ENCODE results near the gene RAB23. TPM values are rescaled to one million over a fixed set of nuclear protein-coding genes. Genes with fewer than 3 reads are reported as not detected.
A peak's percentile ranks its signal among the peaks of the same experiment; 100 is the strongest.

The RAB23 gene
- total RNA-seq, 1 donor from 2014 or later: 15.3 TPM

DNA sequence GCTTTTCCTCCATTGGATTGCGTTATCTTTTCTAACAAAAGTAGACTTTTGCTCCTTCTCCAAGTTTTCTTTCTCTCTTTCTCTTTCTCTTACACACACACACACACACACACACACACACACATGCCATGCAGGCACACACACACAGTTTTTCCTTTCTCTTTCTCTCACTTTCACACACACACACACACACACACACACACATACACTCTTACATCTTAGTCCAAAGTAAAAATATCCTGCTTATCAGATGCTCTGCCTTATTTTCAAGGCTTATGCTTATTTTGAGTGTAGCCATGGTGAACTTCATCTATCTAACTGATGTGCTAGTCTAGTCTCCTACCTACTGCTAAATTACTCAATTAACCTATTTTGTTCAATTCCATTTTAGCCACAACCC lies 34.4 kb upstream of the RAB23 start:
- no peak overlapping the region for H3K4me3 Mint-ChIP-seq (ENCODE audit: low read depth)
- no peak for DNase-seq (ENCODE audit: low spot score, unreplicated experiment)
- H3K27me3 Mint-ChIP-seq: no peaks in the 10 kb centered on the region
- H3K9me3 Mint-ChIP-seq (ENCODE audit: low read depth): peaks cover 4% of the 10 kb centered on the region
- no peaks in the 10 kb centered on the region for H3K36me3 Mint-ChIP-seq (ENCODE audit: insufficient read depth)
- TF ChIP-seq, protein P1, sequence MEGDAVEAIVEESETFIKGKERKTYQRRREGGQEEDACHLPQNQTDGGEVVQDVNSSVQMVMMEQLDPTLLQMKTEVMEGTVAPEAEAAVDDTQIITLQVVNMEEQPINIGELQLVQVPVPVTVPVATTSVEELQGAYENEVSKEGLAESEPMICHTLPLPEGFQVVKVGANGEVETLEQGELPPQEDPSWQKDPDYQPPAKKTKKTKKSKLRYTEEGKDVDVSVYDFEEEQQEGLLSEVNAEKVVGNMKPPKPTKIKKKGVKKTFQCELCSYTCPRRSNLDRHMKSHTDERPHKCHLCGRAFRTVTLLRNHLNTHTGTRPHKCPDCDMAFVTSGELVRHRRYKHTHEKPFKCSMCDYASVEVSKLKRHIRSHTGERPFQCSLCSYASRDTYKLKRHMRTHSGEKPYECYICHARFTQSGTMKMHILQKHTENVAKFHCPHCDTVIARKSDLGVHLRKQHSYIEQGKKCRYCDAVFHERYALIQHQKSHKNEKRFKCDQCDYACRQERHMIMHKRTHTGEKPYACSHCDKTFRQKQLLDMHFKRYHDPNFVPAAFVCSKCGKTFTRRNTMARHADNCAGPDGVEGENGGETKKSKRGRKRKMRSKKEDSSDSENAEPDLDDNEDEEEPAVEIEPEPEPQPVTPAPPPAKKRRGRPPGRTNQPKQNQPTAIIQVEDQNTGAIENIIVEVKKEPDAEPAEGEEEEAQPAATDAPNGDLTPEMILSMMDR (IDR thresholded peaks at IDR 0.05; ENCODE audit: unreplicated experiment): no peak
- peaks cover 38% of the 10 kb centered on the region for H3K4me1 Mint-ChIP-seq (ENCODE audit: low read depth)
- no peak overlapping the region for H3K27ac Mint-ChIP-seq

DNA sequence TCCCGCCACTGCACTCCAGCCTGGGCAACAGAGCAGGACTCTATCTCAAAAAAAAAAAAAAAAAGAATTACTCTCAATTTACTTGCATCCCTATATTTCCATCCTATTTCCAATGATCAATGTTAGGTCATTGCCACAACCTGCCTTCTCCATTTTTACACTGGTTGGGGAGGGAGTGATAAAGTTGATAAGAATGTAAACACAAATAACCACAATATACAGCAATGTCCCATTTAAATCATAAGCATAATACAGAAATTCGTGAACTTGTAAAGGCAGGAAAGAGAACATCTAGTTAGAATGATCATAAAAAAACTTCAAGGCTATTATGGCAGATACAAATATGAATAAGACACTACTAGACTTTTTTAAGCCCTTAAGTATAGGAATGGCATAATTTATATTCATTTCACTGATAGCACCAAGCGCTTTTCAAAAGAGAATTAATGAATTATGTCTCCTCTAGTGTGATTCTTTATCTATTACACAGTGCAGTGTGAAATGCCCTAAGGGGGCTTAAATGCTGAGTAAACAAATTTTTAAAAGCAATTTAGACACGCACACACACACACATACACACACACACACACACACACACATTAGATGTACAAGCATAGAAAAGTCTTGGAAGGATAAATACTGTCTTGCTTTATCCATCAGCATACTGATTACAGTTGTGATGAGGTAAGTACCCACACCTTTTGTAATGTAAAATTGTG lies 33.5 kb upstream of the RAB23 start:
- H3K4me1 Mint-ChIP-seq (ENCODE audit: low read depth): peaks cover 38% of the 10 kb centered on the region
- no peak for DNase-seq (ENCODE audit: low spot score, unreplicated experiment)
- no peak overlapping the region for H3K4me3 Mint-ChIP-seq (ENCODE audit: low read depth)
- peak overlapping the region; percentile 78 for H3K27ac Mint-ChIP-seq
- H3K36me3 Mint-ChIP-seq (ENCODE audit: insufficient read depth): no peaks in the 10 kb centered on the region
- H3K9me3 Mint-ChIP-seq (ENCODE audit: low read depth): peaks cover 4% of the 10 kb centered on the region
- H3K27me3 Mint-ChIP-seq: no peaks in the 10 kb centered on the region
- TF ChIP-seq, protein P1 (IDR thresholded peaks at IDR 0.05; ENCODE audit: unreplicated experiment): no peak

DNA sequence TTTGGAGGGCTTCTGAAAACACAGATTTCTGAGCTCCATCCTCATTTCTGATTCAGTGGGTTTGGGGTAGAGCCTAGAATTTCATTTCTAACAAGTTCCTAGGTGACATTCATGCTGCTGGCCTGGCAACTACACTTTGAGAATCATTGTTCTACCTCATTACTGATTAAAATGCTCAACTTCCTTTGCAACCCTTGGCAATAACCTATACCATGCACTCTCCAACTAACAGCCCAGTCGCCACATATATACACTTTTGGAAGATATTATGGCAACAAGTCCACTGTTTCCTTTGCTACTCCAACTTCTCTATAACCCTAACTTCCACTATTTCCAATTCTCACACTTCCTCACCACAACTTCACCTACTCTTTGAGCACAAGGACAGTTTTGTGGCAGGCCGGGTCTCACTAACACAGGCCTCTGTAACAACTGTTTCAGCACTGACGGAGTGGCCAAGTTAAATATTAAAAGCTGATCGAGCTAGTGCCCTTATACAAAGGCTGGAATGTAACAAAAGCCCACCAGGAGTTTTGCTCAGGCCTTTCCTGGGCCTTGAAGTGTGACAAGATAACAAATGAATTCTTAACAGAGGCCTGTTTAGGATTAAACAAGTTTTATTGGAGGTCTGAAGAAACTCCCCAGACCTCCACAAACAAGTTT lies 32.1 kb upstream of the RAB23 start:
- TF ChIP-seq, protein P1 (IDR thresholded peaks at IDR 0.05; ENCODE audit: unreplicated experiment): no peak
- peaks cover 38% of the 10 kb centered on the region for H3K4me1 Mint-ChIP-seq (ENCODE audit: low read depth)
- peak; percentile 20 for DNase-seq (ENCODE audit: low spot score, unreplicated experiment)
- H3K27me3 Mint-ChIP-seq: no peaks in the 10 kb centered on the region
- H3K27ac Mint-ChIP-seq: peak overlapping the region; percentile 96
- no peaks in the 10 kb centered on the region for H3K36me3 Mint-ChIP-seq (ENCODE audit: insufficient read depth)
- peaks cover 4% of the 10 kb centered on the region for H3K9me3 Mint-ChIP-seq (ENCODE audit: low read depth)
- H3K4me3 Mint-ChIP-seq (ENCODE audit: low read depth): peak overlapping the region; percentile 22

- TF ChIP-seq, protein P1 (IDR thresholded peaks at IDR 0.05; ENCODE audit: unreplicated experiment): no peak
- DNase-seq (ENCODE audit: low spot score, unreplicated experiment): no peak
- H3K9me3 Mint-ChIP-seq (ENCODE audit: low read depth): peaks cover 4% of the 10 kb centered on the region
- no peaks in the 10 kb centered on the region for H3K27me3 Mint-ChIP-seq
- H3K27ac Mint-ChIP-seq: peak overlapping the region; percentile 80
- no peaks in the 10 kb centered on the region for H3K36me3 Mint-ChIP-seq (ENCODE audit: insufficient read depth)
- H3K4me1 Mint-ChIP-seq (ENCODE audit: low read depth): peaks cover 38% of the 10 kb centered on the region
- no peak overlapping the region for H3K4me3 Mint-ChIP-seq (ENCODE audit: low read depth)
These were observed 30.9 kb upstream of the RAB23 start for GRCh38 chr6:57252975-57253374.

GRCh38 chr6:57252137-57252536 lies 30.0 kb upstream of the RAB23 start:
- H3K9me3 Mint-ChIP-seq (ENCODE audit: low read depth): no peaks in the 10 kb centered on the region
- peaks cover 36% of the 10 kb centered on the region for H3K4me1 Mint-ChIP-seq (ENCODE audit: low read depth)
- H3K27ac Mint-ChIP-seq: no peak overlapping the region
- TF ChIP-seq, protein P1 (IDR thresholded peaks at IDR 0.05; ENCODE audit: unreplicated experiment): no peak
- H3K4me3 Mint-ChIP-seq (ENCODE audit: low read depth): no peak overlapping the region
- no peaks in the 10 kb centered on the region for H3K27me3 Mint-ChIP-seq
- DNase-seq (ENCODE audit: low spot score, unreplicated experiment): no peak
- H3K36me3 Mint-ChIP-seq (ENCODE audit: insufficient read depth): no peaks in the 10 kb centered on the region
